Progenitor cell of endocrine pancreas (in vitro differentiated cells): ENCODE measurements around the gene SLC35D1. TPM values are rescaled to one million over a fixed set of nuclear protein-coding genes. Genes with fewer than 3 reads are reported as not detected.

Experiments used
- DNase-seq: peaks from one replicate; pipeline ENCODE4 v3.0.0; 2021; ENCODE audit warnings: low spot score; ENCODE audit not compliant: unreplicated experiment
- H3K27ac Mint-ChIP-seq: 2 replicates; pipeline ENCODE4 v1.8.0; 2021; ENCODE audit warnings: mild to moderate bottlenecking, moderate library complexity, mixed read lengths
- H3K27me3 Mint-ChIP-seq: 2 replicates; pipeline ENCODE4 v1.8.0; 2021; ENCODE audit warnings: mixed read lengths
- H3K36me3 Mint-ChIP-seq: 2 replicates; pipeline ENCODE4 v1.8.0; 2022; ENCODE audit warnings: mixed read lengths; ENCODE audit not compliant: insufficient read depth
- H3K4me1 Mint-ChIP-seq: 2 replicates; pipeline ENCODE4 v1.8.0; 2021; ENCODE audit warnings: low read depth, mixed read lengths
- H3K4me3 Mint-ChIP-seq: 2 replicates; pipeline ENCODE4 v1.8.0; 2021; ENCODE audit warnings: low read depth, mild to moderate bottlenecking, moderate library complexity, mixed read lengths
- H3K9me3 Mint-ChIP-seq: 2 replicates; pipeline ENCODE4 v1.8.0; 2021; ENCODE audit warnings: low read depth, mixed read lengths
- CTCF ChIP-seq: fragments of 200-600 bp; sonication (generic); IDR thresholded peaks from one replicate; pipeline ENCODE4 v1.5.0; 2021; ENCODE audit warnings: antibody characterized with exemption, mild to moderate bottlenecking; ENCODE audit not compliant: unreplicated experiment
- total RNA-seq: library from RNA; stranded (reverse); gene quantifications from 2 replicates; pipeline ENCODE4 v1.2.1, GENCODE V29; 2021

The SLC35D1 gene
- total RNA-seq, 1 donor from 2014 or later = 11.9 TPM

- DNase-seq = no peak
- Mint-ChIP-seq H3K4me1 (peaks cover 17% of the 10 kb centered on the region), H3K36me3 (peaks cover 8% of the 10 kb centered on the region), H3K27ac (no peak overlapping the region), H3K27me3 (no peaks in the 10 kb centered on the region), H3K9me3 (no peaks in the 10 kb centered on the region), H3K4me3 (no peak overlapping the region)
- no peak for TF ChIP-seq CTCF
Observed at GRCh38 chr1:67051196-67051595, 2.8 kb downstream of the SLC35D1 start.

GRCh38 chr1:67044631-67045270, 9.2 kb downstream of the SLC35D1 start:
- peaks cover 20% of the 10 kb centered on the region for H3K36me3 Mint-ChIP-seq
- no peak overlapping the region for H3K27ac Mint-ChIP-seq
- H3K9me3 Mint-ChIP-seq = no peaks in the 10 kb centered on the region
- no peak for TF ChIP-seq CTCF
- DNase-seq = no peak
- H3K27me3 Mint-ChIP-seq = no peaks in the 10 kb centered on the region
- H3K4me3 Mint-ChIP-seq = no peak overlapping the region
- H3K4me1 Mint-ChIP-seq = no peaks in the 10 kb centered on the region

GRCh38 chr1:67043366-67043765, 10.6 kb downstream of the SLC35D1 start:
- no peak overlapping the region for H3K27ac Mint-ChIP-seq
- H3K4me3 Mint-ChIP-seq = no peak overlapping the region
- no peak for TF ChIP-seq CTCF
- H3K36me3 Mint-ChIP-seq = peaks cover 25% of the 10 kb centered on the region
- H3K9me3 Mint-ChIP-seq = no peaks in the 10 kb centered on the region
- H3K4me1 Mint-ChIP-seq = no peaks in the 10 kb centered on the region
- DNase-seq = no peak
- H3K27me3 Mint-ChIP-seq = no peaks in the 10 kb centered on the region

- Mint-ChIP-seq H3K4me3 (no peak overlapping the region), H3K9me3 (peaks cover under 1% of the 10 kb centered on the region), H3K27ac (no peak overlapping the region), H3K36me3 (peaks cover 35% of the 10 kb centered on the region), H3K4me1 (no peaks in the 10 kb centered on the region), H3K27me3 (no peaks in the 10 kb centered on the region)
- no peak for DNase-seq
- TF ChIP-seq CTCF = no peak
Observed at GRCh38 chr1:67041841-67042503, 12.0 kb downstream of the SLC35D1 start.

- peak overlapping the region; percentile 26 for H3K27ac Mint-ChIP-seq
- TF ChIP-seq CTCF = no peak
- H3K9me3 Mint-ChIP-seq = peaks cover 16% of the 10 kb centered on the region
- no peaks in the 10 kb centered on the region for H3K4me1 Mint-ChIP-seq
- H3K27me3 Mint-ChIP-seq = no peaks in the 10 kb centered on the region
- no peak overlapping the region for H3K4me3 Mint-ChIP-seq
- DNase-seq = no peak
- peaks cover 47% of the 10 kb centered on the region for H3K36me3 Mint-ChIP-seq
Observed at GRCh38 chr1:67040405-67040804, 13.5 kb downstream of the SLC35D1 start.
